Loucy (cell line): ENCODE results near the gene SLITRK4.

ENCODE experiments used
- H2AFZ ChIP-seq: fragments of 200-600 bp; sonication (generic); 2 replicates; pipeline ENCODE4 v1.6.0; 2016; ENCODE audit warnings: antibody characterized with exemption, mild to moderate bottlenecking, low read length, moderate library complexity
- H3F3A ChIP-seq: fragments of 200-600 bp; 2 replicates; pipeline ENCODE4 v1.6.0; 2016; ENCODE audit warnings: antibody characterized with exemption, low read depth, mild to moderate bottlenecking
- H3K27me3 ChIP-seq: fragments of 200-600 bp; sonication (generic); 2 replicates; pipeline ENCODE4 v1.6.1; 2014; ENCODE audit warnings: low read length, mild to moderate bottlenecking; ENCODE audit not compliant: insufficient read depth, poor library complexity, severe bottlenecking
- H3K36me3 ChIP-seq: fragments of 200-600 bp; sonication (generic); 2 replicates; pipeline ENCODE4 v1.6.1; 2016; ENCODE audit warnings: low read length; ENCODE audit not compliant: insufficient read depth
- H3K4me1 ChIP-seq: fragments of 200-600 bp; sonication (generic); 2 replicates; pipeline ENCODE4 v1.5.1; 2014; ENCODE audit warnings: low read length, mild to moderate bottlenecking; ENCODE audit not compliant: insufficient read depth, poor library complexity, severe bottlenecking
- H3K4me2 ChIP-seq: fragments of 200-600 bp; sonication (generic); 2 replicates; pipeline ENCODE4 v1.6.0; 2014; ENCODE audit warnings: antibody characterized with exemption, low read length, low read depth, mild to moderate bottlenecking; ENCODE audit not compliant: poor library complexity, severe bottlenecking
- H3K4me3 ChIP-seq: fragments of 200-600 bp; sonication (generic); 2 replicates; pipeline ENCODE4 v1.5.1; 2014; ENCODE audit warnings: low read length, mild to moderate bottlenecking, mixed read lengths; ENCODE audit not compliant: poor library complexity, severe bottlenecking
- H3K79me2 ChIP-seq: fragments of 200-600 bp; sonication (generic); 2 replicates; pipeline ENCODE4 v1.6.1; 2014; ENCODE audit warnings: low read length; ENCODE audit not compliant: insufficient read depth
- H3K9ac ChIP-seq: fragments of 200-600 bp; sonication (generic); 2 replicates; pipeline ENCODE4 v1.6.0; 2014; ENCODE audit warnings: mild to moderate bottlenecking, low read depth, low read length, moderate library complexity; ENCODE audit not compliant: poor library complexity, severe bottlenecking
- H3K9me2 ChIP-seq: fragments of 200-600 bp; sonication (generic); replicated peaks from 2 replicates; pipeline ENCODE4 v1.6.1; 2016; ENCODE audit warnings: low read depth, low read length, mixed read lengths
- H3K9me3 ChIP-seq: fragments of 200-600 bp; sonication (generic); 2 replicates; pipeline ENCODE4 v1.6.1; 2014; ENCODE audit warnings: mild to moderate bottlenecking, antibody characterized with exemption, low read length, low read depth; ENCODE audit not compliant: insufficient read depth
- H4K20me1 ChIP-seq: fragments of 200-600 bp; sonication (generic); 2 replicates; pipeline ENCODE4 v1.6.0; 2014; ENCODE audit warnings: antibody characterized with exemption, low read length, mild to moderate bottlenecking; ENCODE audit not compliant: insufficient read depth, poor library complexity, severe bottlenecking
- EZH2phosphoT487 ChIP-seq: fragments of 200-600 bp; IDR thresholded peaks from 2 replicates; pipeline ENCODE4 v1.6.1; 2018; ENCODE audit warnings: antibody characterized with exemption, mild to moderate bottlenecking, moderate library complexity, borderline replicate concordance
- TF ChIP-seq, protein P1 (sequence below): fragments of 200-600 bp; sonication (generic); conservative IDR thresholded peaks from 2 replicates; pipeline ENCODE4 v1.5.1; 2014; ENCODE audit warnings: mild to moderate bottlenecking, antibody characterized with exemption, low read length

SLITRK4 gene

DNA sequence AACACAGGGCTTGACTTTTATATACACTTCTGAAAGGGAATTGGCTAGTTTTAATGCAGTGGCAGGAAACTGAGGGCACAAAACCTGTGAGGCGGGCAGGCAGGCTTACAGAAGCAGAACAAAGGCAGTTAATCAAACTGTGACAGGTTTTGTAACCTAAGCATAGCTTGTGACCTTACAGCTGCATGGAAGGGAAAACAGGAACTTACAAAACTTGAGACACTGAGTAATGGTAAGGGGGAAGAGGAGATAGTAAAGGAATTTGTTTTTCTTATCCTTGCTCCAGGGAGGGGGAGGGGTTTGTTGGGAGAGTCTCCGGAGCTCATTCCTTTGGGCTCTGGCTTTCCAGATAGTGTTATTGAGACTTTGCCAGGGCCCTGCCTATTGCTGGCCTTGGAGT, 55.6 kb downstream of the SLITRK4 start:
- H3K9ac ChIP-seq = no peak overlapping the region
- no peak overlapping the region for H2AFZ ChIP-seq
- no peaks in the 10 kb centered on the region for H3K79me2 ChIP-seq
- no peaks in the 10 kb centered on the region for H3K9me3 ChIP-seq
- H3K27me3 ChIP-seq = no peaks in the 10 kb centered on the region
- no peaks in the 10 kb centered on the region for H3K4me1 ChIP-seq
- H3K36me3 ChIP-seq = no peaks in the 10 kb centered on the region
- H4K20me1 ChIP-seq = no peaks in the 10 kb centered on the region
- H3K4me2 ChIP-seq = no peak overlapping the region
- H3K9me2 ChIP-seq = no peaks in the 10 kb centered on the region
- H3K4me3 ChIP-seq = no peak overlapping the region
- TF ChIP-seq, protein P1, sequence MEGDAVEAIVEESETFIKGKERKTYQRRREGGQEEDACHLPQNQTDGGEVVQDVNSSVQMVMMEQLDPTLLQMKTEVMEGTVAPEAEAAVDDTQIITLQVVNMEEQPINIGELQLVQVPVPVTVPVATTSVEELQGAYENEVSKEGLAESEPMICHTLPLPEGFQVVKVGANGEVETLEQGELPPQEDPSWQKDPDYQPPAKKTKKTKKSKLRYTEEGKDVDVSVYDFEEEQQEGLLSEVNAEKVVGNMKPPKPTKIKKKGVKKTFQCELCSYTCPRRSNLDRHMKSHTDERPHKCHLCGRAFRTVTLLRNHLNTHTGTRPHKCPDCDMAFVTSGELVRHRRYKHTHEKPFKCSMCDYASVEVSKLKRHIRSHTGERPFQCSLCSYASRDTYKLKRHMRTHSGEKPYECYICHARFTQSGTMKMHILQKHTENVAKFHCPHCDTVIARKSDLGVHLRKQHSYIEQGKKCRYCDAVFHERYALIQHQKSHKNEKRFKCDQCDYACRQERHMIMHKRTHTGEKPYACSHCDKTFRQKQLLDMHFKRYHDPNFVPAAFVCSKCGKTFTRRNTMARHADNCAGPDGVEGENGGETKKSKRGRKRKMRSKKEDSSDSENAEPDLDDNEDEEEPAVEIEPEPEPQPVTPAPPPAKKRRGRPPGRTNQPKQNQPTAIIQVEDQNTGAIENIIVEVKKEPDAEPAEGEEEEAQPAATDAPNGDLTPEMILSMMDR = no peak
- no peak for TF ChIP-seq EZH2phosphoT487
- H3F3A ChIP-seq = no peaks in the 10 kb centered on the region
